H1 (cell line): Measurements from ENCODE around the gene BLCAP. TPM values are rescaled to one million over a fixed set of nuclear protein-coding genes. Genes with fewer than 3 reads are reported as not detected.

Experiments
- EGR1 ChIP-seq: IDR thresholded peaks from 2 replicates; pipeline ENCODE4 v1.6.1; 2011; ENCODE audit warnings: low read depth, low read length, borderline replicate concordance
- HDAC6 ChIP-seq: IDR thresholded peaks from one replicate; pipeline ENCODE4 v1.7.1; 2012; ENCODE audit warnings: low read depth, mild to moderate bottlenecking, inconsistent platforms, low read length, moderate library complexity
- JUN ChIP-seq: IDR thresholded peaks from 2 replicates; pipeline ENCODE4 v1.6.1; 2011; ENCODE audit warnings: low read depth, mild to moderate bottlenecking, improper control_type of control experiment, low read length
- JUND ChIP-seq: IDR thresholded peaks from 2 replicates; pipeline ENCODE4 v1.6.1; 2011; ENCODE audit warnings: mild to moderate bottlenecking, improper control_type of control experiment, low read length
- MAFK ChIP-seq: IDR thresholded peaks from 2 replicates; pipeline ENCODE4 v1.6.1; 2012; ENCODE audit warnings: low read depth, mild to moderate bottlenecking, improper control_type of control experiment, low read length
- NRF1 ChIP-seq: IDR thresholded peaks from 2 replicates; pipeline ENCODE4 v1.6.1; 2011; ENCODE audit warnings: mild to moderate bottlenecking, low read depth, low read length, improper control_type of control experiment
- RNF2 ChIP-seq: fragments of 200-900, 300-1000 bp; sonication (generic); IDR thresholded peaks from 2 replicates; pipeline ENCODE4 v1.7.1; 2016; ENCODE audit warnings: borderline replicate concordance, low read depth, mild to moderate bottlenecking, antibody characterized with exemption, low read length; ENCODE audit not compliant: poor library complexity, severe bottlenecking; ENCODE audit errors: missing control alignments
- SIN3A ChIP-seq, 2 experiments: IDR thresholded peaks in 1 of 2; conservative IDR thresholded peaks in 1 of 2; 2 replicates each; pipeline ENCODE4 v1.6.1; 2011 to 2012; ENCODE audit warnings: low read length in 2 of 2, improper control_type of control experiment in 1 of 2, low read depth in 1 of 2, mild to moderate bottlenecking in 1 of 2
- SP1 ChIP-seq: IDR thresholded peaks from 2 replicates; pipeline ENCODE4 v1.6.1; 2011; ENCODE audit warnings: low read depth, low read length
- TCF12 ChIP-seq: IDR thresholded peaks from 2 replicates; pipeline ENCODE4 v1.6.1; 2011; ENCODE audit warnings: low read depth, mild to moderate bottlenecking, low read length
- polyA plus RNA-seq, 7 experiments: library from polyadenylated mRNA; depleted of rRNA in 3 of 7; stranded (reverse) in 5 of 7; unstranded in 2 of 7; fragments of >200 nt in 5 of 7; fragments of 200-250 nt in 2 of 7; gene quantifications; 1 replicate in 5 of 7; 2 replicates in 1 of 7; 4 replicates in 1 of 7; pipeline versions ENCODE4 v1.2.1 to v1.2.3, GENCODE V29; 2011 to 2013; ENCODE audit warnings: missing spikeins in 2 of 7, mixed read lengths in 2 of 7
- total RNA-seq: library from RNA; stranded (reverse); fragmentation: NEBNext Ultra II Directional; extraction: Animal tissue kit (Norgen Biotek cat#: 25700); gene quantifications from 2 replicates; pipeline ENCODE4 v1.2.1, GENCODE V29; 2021
- TF ChIP-seq, protein P1 (sequence below): fragments of 300-600 bp; sonication (generic); IDR thresholded peaks from 2 replicates; pipeline ENCODE4 v1.7.1; 2012; ENCODE audit warnings: low read length, moderate library complexity, mild to moderate bottlenecking, inconsistent platforms; ENCODE audit not compliant: insufficient replicate concordance

Gene BLCAP
- total and polyA plus RNA-seq, 2 of the 8 experiments (the other 6 are each of a cell fraction or from before 2014, with no cell fraction given): 60.3 to 72.2 TPM

DNA sequence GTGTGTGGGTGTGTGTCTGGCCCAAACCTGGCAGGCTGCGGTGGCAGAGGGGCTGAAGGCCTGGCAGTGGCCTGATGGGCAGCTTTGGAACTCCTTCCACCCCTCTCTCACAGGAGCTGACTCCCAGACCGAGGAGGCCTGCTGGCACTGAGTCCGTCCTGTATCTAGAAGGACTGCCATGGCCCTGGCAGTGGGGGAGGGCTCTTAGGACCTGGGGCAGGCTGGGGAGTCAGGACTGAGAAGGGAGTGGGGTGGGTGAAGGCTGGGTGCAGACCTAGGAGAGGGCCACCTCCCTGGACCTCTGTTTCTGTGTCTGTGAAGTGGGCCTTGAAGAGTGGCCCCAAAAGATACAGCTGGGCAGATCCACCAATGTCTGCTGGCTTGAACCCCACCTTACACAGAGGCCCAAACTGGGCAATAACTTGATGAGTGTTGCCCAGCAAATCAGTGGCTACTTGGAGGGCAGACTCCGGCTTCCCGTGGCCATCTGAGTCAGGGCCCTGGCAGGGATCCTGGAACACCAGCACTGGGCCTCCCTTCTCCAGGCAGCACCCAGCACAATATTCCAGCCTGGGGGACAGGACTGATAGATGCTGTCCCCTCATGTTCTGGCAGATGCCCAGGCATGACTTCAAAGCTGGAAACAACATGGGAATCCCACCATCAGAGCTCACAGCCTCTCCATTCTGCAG is 46.7 kb upstream of the BLCAP start (continued):
- TF ChIP-seq, protein P1, sequence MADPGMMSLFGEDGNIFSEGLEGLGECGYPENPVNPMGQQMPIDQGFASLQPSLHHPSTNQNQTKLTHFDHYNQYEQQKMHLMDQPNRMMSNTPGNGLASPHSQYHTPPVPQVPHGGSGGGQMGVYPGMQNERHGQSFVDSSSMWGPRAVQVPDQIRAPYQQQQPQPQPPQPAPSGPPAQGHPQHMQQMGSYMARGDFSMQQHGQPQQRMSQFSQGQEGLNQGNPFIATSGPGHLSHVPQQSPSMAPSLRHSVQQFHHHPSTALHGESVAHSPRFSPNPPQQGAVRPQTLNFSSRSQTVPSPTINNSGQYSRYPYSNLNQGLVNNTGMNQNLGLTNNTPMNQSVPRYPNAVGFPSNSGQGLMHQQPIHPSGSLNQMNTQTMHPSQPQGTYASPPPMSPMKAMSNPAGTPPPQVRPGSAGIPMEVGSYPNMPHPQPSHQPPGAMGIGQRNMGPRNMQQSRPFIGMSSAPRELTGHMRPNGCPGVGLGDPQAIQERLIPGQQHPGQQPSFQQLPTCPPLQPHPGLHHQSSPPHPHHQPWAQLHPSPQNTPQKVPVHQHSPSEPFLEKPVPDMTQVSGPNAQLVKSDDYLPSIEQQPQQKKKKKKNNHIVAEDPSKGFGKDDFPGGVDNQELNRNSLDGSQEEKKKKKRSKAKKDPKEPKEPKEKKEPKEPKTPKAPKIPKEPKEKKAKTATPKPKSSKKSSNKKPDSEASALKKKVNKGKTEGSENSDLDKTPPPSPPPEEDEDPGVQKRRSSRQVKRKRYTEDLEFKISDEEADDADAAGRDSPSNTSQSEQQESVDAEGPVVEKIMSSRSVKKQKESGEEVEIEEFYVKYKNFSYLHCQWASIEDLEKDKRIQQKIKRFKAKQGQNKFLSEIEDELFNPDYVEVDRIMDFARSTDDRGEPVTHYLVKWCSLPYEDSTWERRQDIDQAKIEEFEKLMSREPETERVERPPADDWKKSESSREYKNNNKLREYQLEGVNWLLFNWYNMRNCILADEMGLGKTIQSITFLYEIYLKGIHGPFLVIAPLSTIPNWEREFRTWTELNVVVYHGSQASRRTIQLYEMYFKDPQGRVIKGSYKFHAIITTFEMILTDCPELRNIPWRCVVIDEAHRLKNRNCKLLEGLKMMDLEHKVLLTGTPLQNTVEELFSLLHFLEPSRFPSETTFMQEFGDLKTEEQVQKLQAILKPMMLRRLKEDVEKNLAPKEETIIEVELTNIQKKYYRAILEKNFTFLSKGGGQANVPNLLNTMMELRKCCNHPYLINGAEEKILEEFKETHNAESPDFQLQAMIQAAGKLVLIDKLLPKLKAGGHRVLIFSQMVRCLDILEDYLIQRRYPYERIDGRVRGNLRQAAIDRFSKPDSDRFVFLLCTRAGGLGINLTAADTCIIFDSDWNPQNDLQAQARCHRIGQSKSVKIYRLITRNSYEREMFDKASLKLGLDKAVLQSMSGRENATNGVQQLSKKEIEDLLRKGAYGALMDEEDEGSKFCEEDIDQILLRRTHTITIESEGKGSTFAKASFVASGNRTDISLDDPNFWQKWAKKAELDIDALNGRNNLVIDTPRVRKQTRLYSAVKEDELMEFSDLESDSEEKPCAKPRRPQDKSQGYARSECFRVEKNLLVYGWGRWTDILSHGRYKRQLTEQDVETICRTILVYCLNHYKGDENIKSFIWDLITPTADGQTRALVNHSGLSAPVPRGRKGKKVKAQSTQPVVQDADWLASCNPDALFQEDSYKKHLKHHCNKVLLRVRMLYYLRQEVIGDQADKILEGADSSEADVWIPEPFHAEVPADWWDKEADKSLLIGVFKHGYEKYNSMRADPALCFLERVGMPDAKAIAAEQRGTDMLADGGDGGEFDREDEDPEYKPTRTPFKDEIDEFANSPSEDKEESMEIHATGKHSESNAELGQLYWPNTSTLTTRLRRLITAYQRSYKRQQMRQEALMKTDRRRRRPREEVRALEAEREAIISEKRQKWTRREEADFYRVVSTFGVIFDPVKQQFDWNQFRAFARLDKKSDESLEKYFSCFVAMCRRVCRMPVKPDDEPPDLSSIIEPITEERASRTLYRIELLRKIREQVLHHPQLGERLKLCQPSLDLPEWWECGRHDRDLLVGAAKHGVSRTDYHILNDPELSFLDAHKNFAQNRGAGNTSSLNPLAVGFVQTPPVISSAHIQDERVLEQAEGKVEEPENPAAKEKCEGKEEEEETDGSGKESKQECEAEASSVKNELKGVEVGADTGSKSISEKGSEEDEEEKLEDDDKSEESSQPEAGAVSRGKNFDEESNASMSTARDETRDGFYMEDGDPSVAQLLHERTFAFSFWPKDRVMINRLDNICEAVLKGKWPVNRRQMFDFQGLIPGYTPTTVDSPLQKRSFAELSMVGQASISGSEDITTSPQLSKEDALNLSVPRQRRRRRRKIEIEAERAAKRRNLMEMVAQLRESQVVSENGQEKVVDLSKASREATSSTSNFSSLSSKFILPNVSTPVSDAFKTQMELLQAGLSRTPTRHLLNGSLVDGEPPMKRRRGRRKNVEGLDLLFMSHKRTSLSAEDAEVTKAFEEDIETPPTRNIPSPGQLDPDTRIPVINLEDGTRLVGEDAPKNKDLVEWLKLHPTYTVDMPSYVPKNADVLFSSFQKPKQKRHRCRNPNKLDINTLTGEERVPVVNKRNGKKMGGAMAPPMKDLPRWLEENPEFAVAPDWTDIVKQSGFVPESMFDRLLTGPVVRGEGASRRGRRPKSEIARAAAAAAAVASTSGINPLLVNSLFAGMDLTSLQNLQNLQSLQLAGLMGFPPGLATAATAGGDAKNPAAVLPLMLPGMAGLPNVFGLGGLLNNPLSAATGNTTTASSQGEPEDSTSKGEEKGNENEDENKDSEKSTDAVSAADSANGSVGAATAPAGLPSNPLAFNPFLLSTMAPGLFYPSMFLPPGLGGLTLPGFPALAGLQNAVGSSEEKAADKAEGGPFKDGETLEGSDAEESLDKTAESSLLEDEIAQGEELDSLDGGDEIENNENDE: no peak
- TF ChIP-seq HDAC6 (no peak), TCF12 (no peak), EGR1 (no peak), RNF2 (no peak), NRF1 (no peak), SP1 (no peak), JUND (no peak), SIN3A (conservative IDR thresholded peaks at IDR 0.05 in 1 of 2, IDR thresholded peaks at IDR 0.05 in 1 of 2; ENCODE audit: low read depth in 1 of 2, low read length in 2 of 2) (no peak), MAFK (no peak), JUN (no peak)
